Ovary (tissue), 1 donor: Measurements from ENCODE around the gene SIGLEC5.

Source experiments
- EP300 ChIP-seq: sonication (generic); formaldehyde crosslinking; IDR thresholded peaks from one replicate; pipeline ENCODE4 v1.6.1; 2017; ENCODE audit warnings: antibody characterized with exemption
- POLR2A ChIP-seq: fragments of 450-650 bp; IDR thresholded peaks from one replicate; pipeline ENCODE4 v1.6.1; 2017; ENCODE audit warnings: antibody characterized with exemption, mild to moderate bottlenecking, moderate library complexity

DNA sequence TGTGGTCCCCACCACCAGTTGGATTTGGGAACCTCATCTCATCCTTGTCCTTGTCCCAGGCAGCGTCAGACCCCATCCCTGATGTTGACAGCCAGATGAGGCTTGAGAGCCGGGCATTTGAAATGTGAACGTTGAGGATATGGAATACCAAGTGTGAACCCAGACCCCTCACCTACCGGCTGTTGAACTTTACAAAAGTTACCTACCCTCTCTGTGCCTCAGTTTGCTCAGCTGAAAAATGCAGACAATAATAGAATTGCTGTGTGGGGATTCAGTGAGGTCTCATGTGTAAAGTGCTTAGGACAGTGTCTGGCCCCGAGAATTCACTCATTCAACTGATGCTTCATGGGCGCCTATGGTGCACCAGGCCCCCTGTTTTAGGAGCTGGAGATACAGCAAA, 17.1 kb upstream of the SIGLEC5 start:
- TF ChIP-seq EP300 (no peak), POLR2A (no peak)
